Neural cell (in vitro differentiated cells): ENCODE data around the gene SLC26A5. TPM values are rescaled to one million over a fixed set of nuclear protein-coding genes. Genes with fewer than 3 reads are reported as not detected.

Experiments
- H2AFZ ChIP-seq: fragments of 200-600, 300-800 bp; sonication (generic), shearing (Covaris generic); 2 replicates; pipeline ENCODE4 v1.6.0; 2014; ENCODE audit warnings: low read depth, mild to moderate bottlenecking, antibody characterized with exemption, low read length, moderate library complexity
- H3F3A ChIP-seq: fragments of 200-600 bp; shearing (Covaris generic); 2 replicates; pipeline ENCODE4 v1.6.1; 2016; ENCODE audit warnings: mild to moderate bottlenecking, moderate library complexity, mixed read lengths, antibody characterized with exemption, low read length; ENCODE audit not compliant: insufficient read depth, poor library complexity, severe bottlenecking
- H3K27ac ChIP-seq: fragments of 200-600, 300-800 bp; sonication (generic), shearing (Covaris generic); 2 replicates; pipeline ENCODE4 v1.5.1; 2014; ENCODE audit warnings: mild to moderate bottlenecking, low read length, moderate library complexity
- H3K27me3 ChIP-seq: fragments of 300-800, 200-600 bp; sonication (generic), shearing (Covaris generic); 2 replicates; pipeline ENCODE4 v1.6.0; 2014; ENCODE audit warnings: mild to moderate bottlenecking, low read depth, low read length, moderate library complexity; ENCODE audit not compliant: insufficient read depth
- H3K36me3 ChIP-seq: fragments of 300-800, 200-600 bp; sonication (generic), shearing (Covaris generic); 2 replicates; pipeline ENCODE4 v1.5.1; 2014; ENCODE audit warnings: mild to moderate bottlenecking, antibody characterized with exemption, low read length, moderate library complexity; ENCODE audit not compliant: insufficient read depth
- H3K4me2 ChIP-seq: fragments of 300-800, 200-600 bp; sonication (generic), shearing (Covaris generic); 2 replicates; pipeline ENCODE4 v1.6.0; 2014; ENCODE audit warnings: mild to moderate bottlenecking, low read length
- H3K4me3 ChIP-seq: fragments of 300-800, 200-600 bp; sonication (generic), shearing (Covaris generic); 2 replicates; pipeline ENCODE4 v1.5.1; 2014; ENCODE audit warnings: mild to moderate bottlenecking, low read length, moderate library complexity
- H3K79me2 ChIP-seq: fragments of 200-600 bp; shearing (Covaris generic); replicated peaks from 2 replicates; pipeline ENCODE4 v1.6.0; 2014; ENCODE audit warnings: mild to moderate bottlenecking, low read length, moderate library complexity; ENCODE audit not compliant: insufficient read depth
- H3K9ac ChIP-seq: fragments of 300-800, 200-600 bp; sonication (generic), shearing (Covaris generic); 2 replicates; pipeline ENCODE4 v1.6.1; 2016; ENCODE audit warnings: mild to moderate bottlenecking, low read length, mixed read lengths
- H3K9me2 ChIP-seq: fragments of 200-600 bp; shearing (Covaris generic); 2 replicates; pipeline ENCODE4 v1.6.1; 2016; ENCODE audit warnings: mild to moderate bottlenecking, low read length, mixed read lengths; ENCODE audit not compliant: insufficient read depth
- H3K9me3 ChIP-seq: fragments of 200-600, 300-800 bp; sonication (generic), shearing (Covaris generic); 2 replicates; pipeline ENCODE4 v1.6.1; 2016; ENCODE audit warnings: mild to moderate bottlenecking, mixed run types, low read length, moderate library complexity, mixed read lengths
- H4K20me1 ChIP-seq: fragments of 200-600 bp; shearing (Covaris generic); 2 replicates; pipeline ENCODE4 v1.6.1; 2016; ENCODE audit warnings: mild to moderate bottlenecking, mixed run types; ENCODE audit not compliant: insufficient read depth
- CTCF ChIP-seq: fragments of 450-650 bp; IDR thresholded peaks from 2 replicates; pipeline ENCODE4 v1.5.1; 2014; ENCODE audit warnings: antibody characterized with exemption, mild to moderate bottlenecking, moderate library complexity; ENCODE audit not compliant: poor library complexity, severe bottlenecking
- EP300 ChIP-seq: fragments of 450-650 bp; conservative IDR thresholded peaks from 2 replicates; pipeline ENCODE4 v1.6.1; 2014; ENCODE audit warnings: antibody characterized with exemption, mild to moderate bottlenecking, moderate library complexity; ENCODE audit not compliant: poor library complexity, severe bottlenecking
- EZH2 ChIP-seq: fragments of 200-600, 300-800 bp; shearing (Covaris generic), sonication (generic); IDR thresholded peaks from 2 replicates; pipeline ENCODE4 v1.6.1; 2014; ENCODE audit warnings: antibody characterized with exemption, low read length, borderline replicate concordance, mild to moderate bottlenecking; ENCODE audit not compliant: insufficient read depth, poor library complexity, severe bottlenecking
- MXI1 ChIP-seq: fragments of 450-650 bp; conservative IDR thresholded peaks from 2 replicates; pipeline ENCODE4 v1.6.1; 2014; ENCODE audit warnings: antibody characterized with exemption, mild to moderate bottlenecking; ENCODE audit not compliant: poor library complexity, severe bottlenecking
- POLR2AphosphoS5 ChIP-seq: IDR thresholded peaks from 2 replicates; pipeline ENCODE4 v1.6.1; 2012
- RAD21 ChIP-seq: fragments of 450-650 bp; conservative IDR thresholded peaks from 2 replicates; pipeline ENCODE4 v1.6.1; 2014; ENCODE audit warnings: antibody characterized with exemption, mild to moderate bottlenecking, moderate library complexity
- REST ChIP-seq: IDR thresholded peaks from 2 replicates; pipeline ENCODE4 v1.6.1; 2012; ENCODE audit warnings: borderline replicate concordance
- SMC3 ChIP-seq: fragments of 450-650 bp; conservative IDR thresholded peaks from 2 replicates; pipeline ENCODE4 v1.6.1; 2014; ENCODE audit warnings: antibody characterized with exemption, mild to moderate bottlenecking, moderate library complexity; ENCODE audit not compliant: poor library complexity
- TAF1 ChIP-seq: IDR thresholded peaks from 2 replicates; pipeline ENCODE4 v1.6.1; 2012; ENCODE audit warnings: low read depth
- polyA plus RNA-seq: library from polyadenylated mRNA; depleted of rRNA; stranded (reverse); fragments of >200 nt; gene quantifications from 2 replicates; pipeline ENCODE4 v1.2.3, GENCODE V29; 2014

Gene SLC26A5
- polyA plus RNA-seq, 1 donor from 2014 or later, result not detected

GRCh38 chr7:103480771-103481170, 34.8 kb upstream of the SLC26A5 start:
- TF ChIP-seq CTCF (no peak), REST (no peak), POLR2AphosphoS5 (no peak), RAD21 (no peak), TAF1 (no peak), SMC3 (no peak), EP300 (no peak), MXI1 (no peak), EZH2 (no peak)
- Histone ChIP-seq H3K79me2 (no peaks in the 10 kb centered on the region), H3K36me3 (no peaks in the 10 kb centered on the region), H3F3A (no peaks in the 10 kb centered on the region), H3K9me2 (no peaks in the 10 kb centered on the region), H3K27me3 (no peaks in the 10 kb centered on the region), H3K9ac (no peak overlapping the region), H3K4me3 (no peak overlapping the region), H4K20me1 (no peaks in the 10 kb centered on the region), H3K4me2 (no peak overlapping the region), H2AFZ (no peak overlapping the region), H3K27ac (no peak overlapping the region), H3K9me3 (no peaks in the 10 kb centered on the region)

GRCh38 chr7:103474956-103475355, 28.9 kb upstream of the SLC26A5 start:
- H3K79me2 ChIP-seq, result no peaks in the 10 kb centered on the region
- no peak overlapping the region for H3K4me3 ChIP-seq
- no peak overlapping the region for H3K4me2 ChIP-seq
- TF ChIP-seq SMC3 (no peak), TAF1 (no peak), RAD21 (no peak), POLR2AphosphoS5 (no peak), EZH2 (no peak), REST (no peak), MXI1 (no peak), CTCF (no peak), EP300 (no peak)
- no peaks in the 10 kb centered on the region for H3K27me3 ChIP-seq
- H3K27ac ChIP-seq, result no peak overlapping the region
- H2AFZ ChIP-seq, result no peak overlapping the region
- no peaks in the 10 kb centered on the region for H3K9me2 ChIP-seq
- no peaks in the 10 kb centered on the region for H3K9me3 ChIP-seq
- no peak overlapping the region for H3K9ac ChIP-seq
- no peaks in the 10 kb centered on the region for H3F3A ChIP-seq
- H3K36me3 ChIP-seq, result no peaks in the 10 kb centered on the region
- H4K20me1 ChIP-seq, result no peaks in the 10 kb centered on the region
